Urinary bladder (tissue), 4 donors: Measurements from ENCODE around the gene RNF43. TPM values are rescaled to one million over a fixed set of nuclear protein-coding genes. Genes with fewer than 3 reads are reported as not detected.

Experiments used
- DNase-seq: peaks from one replicate; pipeline ENCODE4 v3.0.0-alpha.2; 2015; ENCODE audit errors: extremely low spot score
- H3K27ac ChIP-seq: one replicate; pipeline ENCODE4 v1.5.1; 2013; ENCODE audit warnings: low read depth, mild to moderate bottlenecking, moderate library complexity
- H3K36me3 ChIP-seq: one replicate; pipeline ENCODE4 v1.6.1; 2013; ENCODE audit warnings: mild to moderate bottlenecking, moderate library complexity; ENCODE audit not compliant: insufficient read depth
- H3K4me1 ChIP-seq: one replicate; pipeline ENCODE4 v1.6.1; 2013; ENCODE audit warnings: mild to moderate bottlenecking, moderate library complexity; ENCODE audit not compliant: insufficient read depth
- H3K4me3 ChIP-seq: one replicate; pipeline ENCODE4 v1.5.1; 2013; ENCODE audit warnings: low read depth, low read length
- WGBS: extraction: QIAGEN DNeasy Blood & Tissue Kit; methylation state at CpG from one replicate; pipeline ENCODE4 v1.1.7; 2013; 5-methylcytosine and 5-hydroxymethylcytosine counted together
- polyA plus RNA-seq: library from polyadenylated mRNA; stranded (reverse); fragments of 200-250 nt; gene quantifications from one replicate; pipeline ENCODE4 v1.2.3, GENCODE V29; 2013
- total RNA-seq: library from RNA; depleted of rRNA; stranded (reverse); fragments of >200 nt; gene quantifications from one replicate; pipeline ENCODE4 v1.2.3, GENCODE V29; 2014
- donor health status: healthy with polysubstance abuse.
- donor health status: healthy.

Gene RNF43
- total and polyA plus RNA-seq, 2 donors: 1.2 to 2.2 TPM

GRCh38 chr17:58371300-58371950 lies 45.9 kb downstream of the RNF43 start:
- H3K27ac ChIP-seq: no peak overlapping the region
- 80% methylated on average over 6 of the region's 6 CpGs for WGBS
- no peaks in the 10 kb centered on the region for H3K4me1 ChIP-seq
- no peaks in the 10 kb centered on the region for H3K36me3 ChIP-seq
- no peak overlapping the region for H3K4me3 ChIP-seq
- DNase-seq: no peak

GRCh38 chr17:58370716-58371115 lies 46.6 kb downstream of the RNF43 start:
- Histone ChIP-seq H3K4me3 (no peak overlapping the region), H3K36me3 (no peaks in the 10 kb centered on the region), H3K4me1 (no peaks in the 10 kb centered on the region), H3K27ac (no peak overlapping the region)
- DNase-seq: no peak
- 85% methylated on average over 9 of the region's 9 CpGs for WGBS

- DNase-seq: no peak
- Histone ChIP-seq H3K4me1 (no peaks in the 10 kb centered on the region), H3K4me3 (no peak overlapping the region), H3K36me3 (no peaks in the 10 kb centered on the region), H3K27ac (no peak overlapping the region)
- 93% methylated on average over 5 of the region's 5 CpGs for WGBS
Measured at GRCh38 chr17:58370309-58370708, 47.0 kb downstream of the RNF43 start.

- H3K4me3 ChIP-seq: no peak overlapping the region
- H3K4me1 ChIP-seq: no peaks in the 10 kb centered on the region
- 72% methylated on average over 5 of the region's 5 CpGs for WGBS
- DNase-seq: no peak
- no peaks in the 10 kb centered on the region for H3K36me3 ChIP-seq
- no peak overlapping the region for H3K27ac ChIP-seq
Measured at GRCh38 chr17:58369214-58370031, 47.9 kb downstream of the RNF43 start.

- H3K4me3 ChIP-seq: no peak overlapping the region
- no peak for DNase-seq
- no peaks in the 10 kb centered on the region for H3K36me3 ChIP-seq
- 58% methylated on average over 3 of the region's 3 CpGs for WGBS
- no peak overlapping the region for H3K27ac ChIP-seq
- no peaks in the 10 kb centered on the region for H3K4me1 ChIP-seq
Measured at GRCh38 chr17:58368860-58369213, 48.5 kb downstream of the RNF43 start.

Other genes with a start within 250 kb of the RNF43 start
- gene EPX, start 224.8 kb downstream of the RNF43 start, total RNA-seq: 0.11 TPM
- not detected for gene EPX, start 224.8 kb downstream of the RNF43 start, polyA plus RNA-seq
- 14.0 TPM for gene MKS1, start 198.3 kb downstream of the RNF43 start, total RNA-seq
- gene MKS1, start 198.3 kb downstream of the RNF43 start, polyA plus RNA-seq: 11.6 TPM
- gene LPO, start 178.9 kb downstream of the RNF43 start, total RNA-seq: not detected
- not detected for gene LPO, start 178.9 kb downstream of the RNF43 start, polyA plus RNA-seq
- 1.0 TPM for gene MPO, start 136.6 kb downstream of the RNF43 start, total RNA-seq
- gene MPO, start 136.6 kb downstream of the RNF43 start, polyA plus RNA-seq: 0.30 TPM
- 7.4 TPM for gene TSPOAP1, start 88.7 kb downstream of the RNF43 start, total RNA-seq
- 19.1 TPM for gene TSPOAP1, start 88.7 kb downstream of the RNF43 start, polyA plus RNA-seq
- 41.9 TPM for gene SUPT4H1, start 65.3 kb downstream of the RNF43 start, total RNA-seq
- gene SUPT4H1, start 65.3 kb downstream of the RNF43 start, polyA plus RNA-seq: 98.3 TPM
- gene HSF5, start 70.9 kb upstream of the RNF43 start, total RNA-seq: 0.26 TPM
- 0.03 TPM for gene HSF5, start 70.9 kb upstream of the RNF43 start, polyA plus RNA-seq
- gene MTMR4, start 97.1 kb upstream of the RNF43 start, total RNA-seq: 41.1 TPM
- 14.5 TPM for gene MTMR4, start 97.1 kb upstream of the RNF43 start, polyA plus RNA-seq